GM12891 (cell line): ENCODE measurements around the gene MT1B.

ENCODE experiments used
- POLR2A ChIP-seq: IDR thresholded peaks from 2 replicates; pipeline ENCODE4 v1.6.1; 2011; ENCODE audit warnings: low read depth, low read length, control low read depth
- TAF1 ChIP-seq: IDR thresholded peaks from 2 replicates; pipeline ENCODE4 v1.6.1; 2011; ENCODE audit warnings: low read depth, low read length, control low read depth

GRCh38 chr16:56682703-56683397 is 31.2 kb downstream of the MT1B start:
- TF ChIP-seq TAF1 (no peak), POLR2A (no peak)
